Activated CD8-positive, alpha-beta memory T cell treated with anti-CD3 and anti-CD28 coated beads for 36 hours (primary cell): ENCODE data around the gene CPD. TPM values are rescaled to one million over a fixed set of nuclear protein-coding genes. Genes with fewer than 3 reads are reported as not detected.
"Not testable (repeated sequence)": the region's sequence is repeated elsewhere in the genome, so short reads cannot be mapped to it uniquely, and the experiment has no call there.

Source experiments
- CTCF ChIA-PET: fragments of 350-600 bp; sonication (Branson Sonifier 250); formaldehyde crosslinking; loops from one replicate; lab custom pipeline; 2021; ENCODE audit warnings: antibody characterized with exemption; lab: Charles Lee
- POLR2A ChIA-PET: fragments of 350-600 bp; sonication (Branson Sonifier 250); formaldehyde crosslinking; loops from one replicate; lab custom pipeline; 2021; ENCODE audit warnings: antibody characterized with exemption; lab: Charles Lee
- total RNA-seq, 2 experiments: library from RNA; stranded (reverse); gene quantifications; one replicate each; pipeline ENCODE4 v1.2.3, GENCODE V29; 2021

The CPD gene
- total RNA-seq, 2 experiments from 2014 or later: 27.4 to 29.8 TPM

DNA sequence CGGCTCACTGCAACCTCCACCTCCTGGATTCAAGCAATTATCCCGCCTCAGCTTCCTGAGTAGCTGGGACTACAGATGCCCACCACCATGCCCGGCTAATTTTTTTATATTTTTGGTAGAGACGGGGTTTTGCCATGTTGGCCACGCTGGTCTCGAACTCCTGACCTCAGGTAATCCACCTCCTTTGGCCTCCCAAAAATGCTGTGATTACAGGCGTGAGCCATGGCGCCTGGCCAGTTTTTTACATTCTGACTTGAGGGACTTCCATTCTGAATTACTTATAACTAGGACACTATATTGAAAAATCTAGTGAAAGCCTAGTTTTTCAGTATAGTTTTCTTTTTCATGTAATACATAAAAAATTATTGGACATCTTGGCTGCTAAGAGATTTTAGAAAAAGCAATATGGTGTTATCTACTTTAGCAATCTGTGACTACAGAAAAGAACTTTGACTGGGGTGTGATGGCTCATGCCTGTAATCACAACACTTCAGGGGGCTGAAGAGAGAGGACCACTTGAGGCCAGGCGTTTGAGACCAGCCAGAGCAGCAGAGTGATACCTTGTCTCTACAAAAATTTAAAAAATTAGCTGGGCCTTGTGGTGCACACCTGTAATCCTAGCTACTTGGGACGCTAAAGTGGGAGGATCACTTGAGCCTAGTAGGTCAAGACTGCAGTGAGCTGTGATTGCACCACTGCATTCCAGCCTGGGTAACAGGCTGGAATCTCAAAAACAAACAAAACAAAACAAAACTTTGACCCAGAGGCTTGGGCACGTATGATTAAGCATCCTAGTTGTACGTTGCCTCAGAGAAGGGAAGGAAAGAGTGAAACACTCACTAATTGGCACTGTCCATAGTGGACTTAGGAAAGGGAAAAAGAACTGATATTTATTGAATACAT, 71.6 kb downstream of the CPD start:
- POLR2A ChIA-PET: no interaction called here
- CTCF ChIA-PET: no interaction called here

DNA sequence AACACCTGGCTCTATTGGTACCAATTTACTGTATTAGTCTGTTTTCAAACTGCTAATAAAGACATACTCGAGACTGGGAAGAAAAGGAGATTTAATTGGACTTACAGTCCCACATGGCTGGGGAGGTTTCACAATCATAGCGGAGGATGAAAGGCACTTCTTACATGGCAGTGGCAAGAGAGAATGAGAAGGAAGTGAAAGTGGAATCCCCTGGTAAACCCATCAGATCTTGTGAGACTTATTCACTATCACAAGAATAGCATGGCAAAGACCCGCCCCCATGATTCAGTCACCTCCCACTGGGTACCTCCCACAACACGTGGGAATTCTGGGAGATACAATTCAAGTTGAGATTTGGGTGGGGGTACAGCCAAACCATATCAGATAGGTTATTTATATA, 75.9 kb downstream of the CPD start:
- CTCF ChIA-PET: no interaction called here
- POLR2A ChIA-PET: interaction anchor here (0.6 kb wide), 1 partner anchor 154 kb away, joined by 5 read pairs; no protein-coding TSS in a partner anchor

DNA sequence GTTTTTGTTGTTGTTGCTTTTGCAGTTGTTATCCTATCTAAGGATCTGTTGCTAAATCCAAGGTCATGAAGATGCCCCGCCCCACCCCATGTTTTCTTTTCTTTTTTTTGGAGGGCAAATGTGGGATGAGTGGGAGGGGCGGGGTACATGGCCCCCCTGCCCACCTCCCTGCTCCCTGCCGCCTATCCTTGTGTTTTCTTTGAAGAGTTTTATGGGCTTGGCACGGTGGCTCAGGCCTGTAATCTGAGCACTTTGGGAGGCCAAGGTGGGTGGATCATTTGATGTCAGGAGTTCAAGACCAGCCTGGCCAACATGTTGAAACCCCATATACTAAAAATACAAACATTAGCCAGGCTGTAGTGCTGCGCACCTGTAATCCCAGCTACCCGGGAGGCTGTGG, 79.6 kb downstream of the CPD start:
- ChIA-PET CTCF (no interaction called here), POLR2A (no interaction called here)

DNA sequence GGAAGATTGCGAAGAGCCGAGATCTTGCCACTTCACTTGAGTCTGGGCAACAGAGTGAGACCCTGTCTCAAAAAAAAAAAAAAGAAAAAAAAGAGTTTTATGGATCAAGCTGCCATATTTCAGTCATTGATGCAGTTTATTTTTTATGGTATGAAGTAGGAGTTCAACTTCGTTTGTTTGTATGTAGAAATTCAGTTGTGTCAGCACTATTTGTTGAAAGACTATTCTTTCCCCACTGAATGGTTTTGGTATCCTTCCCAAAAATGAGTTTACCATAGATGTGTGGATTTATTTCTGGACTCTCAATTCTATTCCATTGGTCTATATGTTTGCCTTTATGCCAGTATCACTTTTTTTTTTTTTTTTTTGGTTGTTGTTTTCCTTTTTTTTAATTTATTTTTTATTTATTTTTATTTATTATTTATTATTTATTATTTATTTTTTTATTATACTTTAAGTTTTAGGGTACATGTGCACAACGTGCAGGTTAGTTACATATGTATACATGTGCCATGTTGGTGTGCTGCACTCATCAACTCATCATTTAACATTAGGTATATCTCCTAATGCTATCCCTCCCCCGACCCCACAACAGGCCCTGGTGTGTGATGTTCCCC, 80.2 kb downstream of the CPD start:
- POLR2A ChIA-PET, CTCF ChIA-PET: not testable (repeated sequence)

DNA sequence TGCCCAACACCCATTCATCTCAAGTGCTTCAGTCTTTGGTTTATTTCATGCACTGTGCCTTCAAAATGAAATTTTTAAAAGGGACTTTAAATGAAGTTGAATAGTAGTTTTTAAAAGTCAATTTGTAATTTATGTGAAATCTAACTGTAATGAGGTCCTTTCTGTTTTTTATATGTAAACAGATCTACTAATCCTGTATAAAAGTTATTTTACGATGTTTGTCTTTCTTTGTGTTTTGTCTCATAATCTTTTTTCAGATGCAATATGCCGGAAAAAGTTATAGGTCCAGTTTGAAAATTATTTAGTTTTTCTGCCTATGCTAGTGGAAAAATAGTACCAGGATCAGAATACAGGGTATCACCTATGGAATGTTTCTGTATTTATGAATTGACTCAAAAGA, 89.7 kb downstream of the CPD start:
- CTCF ChIA-PET: no interaction called here
- POLR2A ChIA-PET: no interaction called here

GRCh38 chr17:30472238-30472890, 93.6 kb downstream of the CPD start:
- POLR2A ChIA-PET: no interaction called here
- CTCF ChIA-PET: no interaction called here

- CTCF ChIA-PET: no interaction called here
- POLR2A ChIA-PET: no interaction called here
Measured at GRCh38 chr17:30475206-30475605, 96.5 kb downstream of the CPD start.

GRCh38 chr17:30476726-30477082, 98.0 kb downstream of the CPD start:
- CTCF ChIA-PET: interaction anchor here (0.7 to 1.6 kb wide), 5 partner anchors 12 to 238 kb away, joined by 3 to 6 read pairs (median 3); no protein-coding TSS in a partner anchor
- POLR2A ChIA-PET: interaction anchor here (0.6 kb wide), 1 partner anchor 11 kb away, joined by 8 read pairs; no protein-coding TSS in a partner anchor

DNA sequence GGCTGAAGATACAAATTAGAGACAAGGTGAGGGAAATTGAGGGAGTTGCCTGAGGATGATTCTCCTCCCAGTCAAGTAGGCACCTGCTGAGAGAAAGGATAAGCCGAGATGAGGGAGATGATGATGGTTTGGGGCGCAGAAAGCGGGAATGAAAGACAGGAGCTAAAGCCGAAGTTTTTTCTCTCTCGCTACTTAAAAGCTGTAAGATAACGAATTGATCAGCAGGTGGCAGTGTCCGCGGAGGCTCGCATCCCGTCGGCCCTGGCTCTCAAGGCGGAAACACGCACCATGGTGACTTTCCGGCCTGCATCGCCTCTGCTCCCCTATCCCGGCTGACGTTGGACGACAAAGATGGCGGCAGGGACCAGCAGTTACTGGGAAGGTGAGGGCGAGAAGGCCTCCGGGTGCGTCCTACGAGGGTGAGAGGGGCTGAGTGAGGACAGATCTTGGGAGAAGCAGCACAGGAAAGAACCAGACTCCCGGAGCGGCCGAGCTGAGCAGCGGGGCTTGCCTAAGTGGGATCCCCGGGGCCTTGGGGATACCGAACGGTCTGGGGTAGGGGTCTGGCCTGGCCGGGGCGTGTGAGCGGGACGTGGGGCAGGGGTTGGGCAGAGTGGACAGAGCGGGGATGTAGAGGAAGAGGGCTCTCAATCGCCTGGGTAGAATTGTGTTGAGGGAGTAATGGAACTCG, 98.5 kb downstream of the CPD start, which contains the start of gene GOSR1:
TSS of gene GOSR1 (plus strand) at position 326 of the 691 bp plus-strand sequence. CDS start at position 352, 26 bp downstream.
- ChIA-PET POLR2A (interaction anchor here (0.6 kb wide), 2 partner anchors 10 to 233 kb away, joined by 4 to 8 read pairs; no protein-coding TSS in a partner anchor), CTCF (interaction anchor here (0.7 to 1.6 kb wide), 6 partner anchors 12 to 238 kb away, joined by 3 to 6 read pairs (median 3); no protein-coding TSS in a partner anchor)

DNA sequence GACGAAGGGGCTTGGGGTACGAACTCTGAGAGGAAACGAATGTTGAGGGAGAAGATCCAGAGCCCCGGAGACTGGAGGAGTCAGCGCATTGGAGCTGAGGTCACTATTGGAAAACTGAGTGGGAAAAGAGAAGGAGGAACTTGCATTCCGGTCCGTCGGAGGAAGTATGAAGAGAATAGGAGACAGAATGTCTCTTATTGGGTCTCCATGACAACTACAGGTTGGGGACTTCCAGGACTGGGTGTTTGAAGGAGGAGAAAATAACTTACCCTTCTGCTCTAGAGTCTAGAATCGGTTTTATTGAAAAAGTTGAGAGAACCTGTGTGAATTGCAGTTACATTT, 99.0 kb downstream of the CPD start:
- POLR2A ChIA-PET: interaction anchor here (0.6 kb wide), 3 partner anchors 16 to 233 kb away, joined by 3 to 4 read pairs (median 3); no protein-coding TSS in a partner anchor
- CTCF ChIA-PET: interaction anchor here (0.8 to 1.6 kb wide), 2 partner anchors 137 to 141 kb away, joined by 3 to 6 read pairs; no protein-coding TSS in a partner anchor

DNA sequence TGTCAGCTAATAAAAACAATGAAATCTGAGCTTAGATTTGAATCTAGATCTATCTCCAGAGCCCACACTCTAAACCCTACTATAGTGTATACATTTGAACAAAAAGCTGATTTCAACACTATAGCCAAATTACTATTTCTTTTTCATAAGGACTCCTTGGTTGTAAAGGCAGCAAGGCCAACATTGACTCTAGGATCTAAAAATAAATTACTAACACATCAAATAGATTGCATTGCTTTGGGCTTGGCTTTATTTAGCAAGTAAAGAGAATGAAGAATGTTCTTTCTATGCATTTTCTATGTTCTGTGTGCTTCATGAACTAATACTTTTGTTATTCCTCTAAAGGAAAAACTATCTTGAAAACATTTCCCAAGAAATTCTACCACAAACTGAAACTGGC, 103.8 kb downstream of the CPD start:
- ChIA-PET CTCF (no interaction called here), POLR2A (no interaction called here)

DNA sequence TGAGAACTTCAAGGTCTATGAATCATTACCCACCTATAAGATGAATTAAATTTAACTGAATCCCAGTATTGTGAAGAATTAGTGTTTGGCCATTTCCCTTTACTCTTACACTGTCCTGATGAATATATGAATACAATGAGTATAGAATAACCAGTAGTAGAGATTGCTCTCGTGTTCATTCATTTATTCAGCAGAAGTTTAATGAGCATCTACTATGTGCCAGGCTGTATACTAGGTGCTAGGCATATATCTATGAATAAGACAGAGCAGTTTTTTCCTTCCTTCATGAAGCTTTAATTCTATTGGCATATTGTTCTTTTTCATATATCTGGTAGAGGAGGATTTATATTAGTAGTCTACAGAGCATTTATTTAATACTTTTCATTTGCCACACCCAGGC, 104.4 kb downstream of the CPD start:
- ChIA-PET CTCF (no interaction called here), POLR2A (no interaction called here)

- ChIA-PET CTCF (interaction anchor here (0.6 to 1.2 kb wide), 2 partner anchors 55 to 149 kb away, joined by 4 to 5 read pairs; no protein-coding TSS in a partner anchor), POLR2A (interaction anchor here (0.5 kb wide), 1 partner anchor 16 kb away, joined by 3 read pairs; no protein-coding TSS in a partner anchor)
Measured at GRCh38 chr17:30493780-30494179, 115.1 kb downstream of the CPD start.

DNA sequence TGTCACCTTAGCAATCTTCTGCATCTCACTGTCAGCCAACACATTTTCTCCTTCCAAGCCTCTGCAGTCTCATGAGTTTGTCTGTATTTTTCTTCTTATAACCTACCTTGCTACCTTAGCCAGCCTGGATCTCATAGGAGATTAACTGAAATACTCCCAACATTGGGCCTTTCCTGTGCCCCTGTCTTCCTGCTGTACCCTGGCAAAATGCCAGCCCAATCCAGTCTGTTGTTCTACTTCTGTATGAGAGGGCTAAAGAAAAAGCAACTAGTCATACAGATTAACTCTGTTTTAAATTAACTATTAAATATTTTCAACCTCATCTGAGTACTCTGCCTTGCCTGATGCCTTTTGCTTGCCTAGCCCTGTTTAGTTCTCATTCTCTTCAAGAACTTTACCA, 116.9 kb downstream of the CPD start:
- CTCF ChIA-PET: no interaction called here
- POLR2A ChIA-PET: no interaction called here

- ChIA-PET POLR2A (no interaction called here), CTCF (no interaction called here)
Measured at GRCh38 chr17:30503558-30503957, 124.8 kb downstream of the CPD start.

DNA sequence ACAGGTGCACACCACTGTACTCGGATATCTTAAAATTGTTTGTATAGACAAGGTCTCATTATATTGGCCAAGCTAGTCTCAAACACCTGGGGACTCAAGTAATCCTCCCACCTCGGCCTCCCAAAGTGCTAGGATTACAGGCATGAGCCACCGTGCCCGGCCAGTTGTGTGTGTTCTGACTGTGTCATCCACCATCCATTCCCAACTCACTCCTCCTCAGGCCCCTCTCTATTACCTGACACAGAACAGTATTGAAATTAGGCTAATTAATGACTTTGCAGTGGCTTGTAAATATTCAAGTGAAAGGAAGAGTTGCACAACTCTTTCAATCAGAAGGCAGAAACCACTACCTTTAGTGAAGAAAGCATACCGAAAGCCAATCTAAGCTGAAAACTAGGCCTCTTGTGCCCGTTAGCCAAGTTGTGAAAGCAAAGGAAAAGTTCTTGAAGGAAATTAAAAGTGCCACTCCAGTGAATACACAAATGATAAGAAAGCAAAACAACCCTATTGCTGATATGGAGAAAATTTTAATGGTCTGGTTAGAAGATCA, 127.2 kb downstream of the CPD start:
- CTCF ChIA-PET: interaction anchor here (0.6 kb wide), 1 partner anchor 204 kb away, joined by 3 read pairs; no protein-coding TSS in a partner anchor
- POLR2A ChIA-PET: no interaction called here

DNA sequence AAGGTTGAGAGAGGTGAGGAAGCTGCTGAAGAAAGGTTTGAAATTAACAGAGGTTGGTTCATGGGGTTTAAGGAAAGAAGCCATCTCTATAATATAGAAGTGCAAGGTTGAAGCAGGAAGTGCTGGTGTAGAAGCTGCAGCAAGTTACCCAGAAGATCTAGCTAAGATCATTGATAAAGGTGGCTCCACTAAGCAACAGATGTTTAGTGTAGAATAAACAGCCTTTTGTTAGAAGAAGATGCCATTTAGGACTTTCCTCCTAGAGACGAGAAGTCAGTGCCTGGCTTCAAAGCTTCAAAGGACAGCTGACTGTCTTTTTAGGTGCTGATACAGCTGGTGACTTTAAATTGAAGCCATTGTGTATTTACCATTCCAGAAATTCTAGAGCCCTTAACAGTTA, 127.8 kb downstream of the CPD start:
- ChIA-PET POLR2A (no interaction called here), CTCF (no interaction called here)

- ChIA-PET CTCF (no interaction called here), POLR2A (no interaction called here)
Measured at GRCh38 chr17:30513346-30513745, 134.6 kb downstream of the CPD start.
